GM21515 (cell line): Measurements from ENCODE around the gene STARD13.
A peak's percentile ranks its signal among the peaks of the same experiment; 100 is the strongest.

Experiments used
- ATAC-seq: cut with Tn5 transposase; IDR thresholded peaks from one replicate; pipeline ENCODE4 v1.9.1; 2021; ENCODE audit not compliant: unreplicated experiment

The STARD13 gene

DNA sequence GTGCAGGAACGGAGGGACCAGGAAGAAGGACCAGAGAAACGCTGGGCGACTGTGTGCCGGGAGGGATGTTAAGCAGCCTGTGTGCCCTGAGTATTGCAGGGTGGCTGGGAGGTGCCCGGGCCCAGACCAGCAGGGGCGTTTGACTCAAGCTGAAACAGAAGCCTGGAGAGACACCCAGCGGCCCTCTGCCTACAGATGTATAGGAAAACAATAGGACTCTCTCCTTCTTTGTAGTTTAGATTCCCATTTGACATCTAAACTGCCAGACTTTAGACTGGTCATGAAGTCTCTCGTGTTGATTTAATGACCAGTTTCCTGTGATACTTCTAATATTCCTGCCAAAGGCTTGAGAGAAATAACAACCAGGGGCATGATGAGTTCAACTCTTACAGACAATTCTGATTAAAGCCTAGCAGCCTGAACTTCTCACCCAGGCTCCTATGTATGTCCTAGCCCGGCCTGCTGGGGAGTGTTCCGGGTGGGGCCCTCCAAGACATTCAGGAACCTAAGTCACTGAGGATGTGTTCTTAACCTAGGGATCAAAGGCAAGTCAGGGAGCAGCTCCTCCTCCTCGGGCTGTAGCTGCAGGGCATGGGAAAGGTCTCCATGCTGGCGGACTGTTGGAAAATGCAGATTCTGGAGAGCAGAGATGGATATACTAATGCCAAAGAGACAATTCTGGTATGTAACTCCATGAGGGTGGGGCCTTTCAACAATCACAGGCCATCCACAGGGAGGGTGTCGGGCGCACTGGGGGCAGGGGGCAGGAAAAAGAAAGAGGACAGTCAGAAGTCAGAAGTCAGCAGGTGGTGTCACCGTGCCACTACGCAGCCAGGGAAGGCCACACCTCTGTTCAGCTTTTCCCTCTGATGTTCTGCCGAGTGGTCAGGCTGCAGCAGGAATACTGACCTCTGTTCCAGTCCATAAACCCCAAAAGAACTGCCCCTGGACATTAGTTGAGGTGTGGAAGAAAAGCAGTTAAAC lies 131.8 kb downstream of the STARD13 start:
- no peak for ATAC-seq

DNA sequence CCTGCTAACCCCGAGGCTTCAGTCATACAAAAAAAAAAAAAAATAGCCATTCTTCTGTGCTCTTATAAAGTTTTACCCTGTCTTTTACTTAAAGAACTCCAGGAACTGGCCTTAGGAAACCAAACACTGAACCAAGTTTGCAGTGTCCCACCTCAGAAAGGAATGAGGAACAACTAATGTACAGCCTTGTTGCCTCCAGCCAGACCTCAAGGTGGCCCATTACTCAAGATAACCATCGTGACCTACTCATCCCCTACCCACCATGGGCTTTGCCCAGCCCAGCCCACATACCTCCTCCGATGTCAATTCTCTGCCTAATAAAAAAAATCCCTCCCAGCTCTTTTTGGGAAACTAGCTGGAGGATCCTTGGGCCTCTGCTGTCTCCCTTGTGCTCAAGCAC lies 133.2 kb downstream of the STARD13 start:
- ATAC-seq: no peak

DNA sequence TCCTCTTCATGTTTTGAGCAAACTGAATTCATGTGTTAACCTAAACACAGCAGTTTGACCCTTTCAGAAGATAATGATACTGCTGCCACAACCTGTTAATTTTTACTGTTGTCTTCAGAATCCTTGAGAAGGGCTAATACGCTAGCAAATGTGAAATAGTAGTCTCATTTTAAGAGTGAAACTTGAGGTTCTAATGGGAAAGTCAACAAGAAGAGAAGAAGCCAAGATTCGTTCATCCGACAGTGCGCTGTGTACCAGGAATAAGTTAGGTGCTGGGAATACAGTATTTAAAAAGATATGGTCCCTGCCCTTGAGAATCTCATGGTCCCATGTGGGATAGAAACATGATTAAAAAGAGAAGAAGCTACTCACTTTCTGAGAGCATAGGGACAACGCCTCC lies 134.9 kb downstream of the STARD13 start:
- ATAC-seq: no peak

DNA sequence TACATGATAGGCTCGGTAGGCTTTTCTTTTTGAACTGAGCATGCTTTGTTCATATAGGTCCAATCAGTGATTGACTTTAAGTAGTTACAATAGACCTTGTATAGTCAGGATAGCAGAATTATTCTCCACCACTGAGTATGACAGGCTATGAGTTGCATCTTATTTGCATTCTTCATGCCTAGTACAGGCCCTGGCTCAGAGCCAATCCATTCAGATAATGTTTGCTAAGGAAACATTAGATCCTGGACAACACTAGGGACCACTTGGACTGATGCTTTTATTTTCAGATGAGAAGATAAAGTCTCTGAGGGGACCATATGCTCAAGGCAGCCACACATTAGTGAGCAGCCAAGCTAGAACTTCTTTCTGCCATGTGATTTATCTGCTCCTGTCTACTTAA lies 135.4 kb downstream of the STARD13 start:
- ATAC-seq: no peak

DNA sequence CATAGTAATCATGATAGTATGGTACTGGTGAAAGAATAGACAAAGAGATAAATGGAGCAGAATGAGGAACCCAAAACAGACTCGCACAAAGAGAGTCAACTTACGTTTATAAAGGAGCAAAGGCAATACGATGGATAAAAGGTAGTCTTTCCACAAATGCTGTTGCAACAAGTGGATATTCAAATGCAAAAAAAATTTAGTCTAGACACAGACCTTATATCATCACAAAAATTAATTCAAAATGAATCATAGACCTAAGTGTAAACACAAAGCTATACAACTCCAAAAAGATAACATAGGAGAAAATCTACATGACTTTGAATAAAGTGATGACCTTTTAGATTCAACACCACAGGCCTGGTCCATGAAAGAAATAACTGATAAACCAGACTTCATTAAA lies 137.7 kb downstream of the STARD13 start:
- no peak for ATAC-seq

DNA sequence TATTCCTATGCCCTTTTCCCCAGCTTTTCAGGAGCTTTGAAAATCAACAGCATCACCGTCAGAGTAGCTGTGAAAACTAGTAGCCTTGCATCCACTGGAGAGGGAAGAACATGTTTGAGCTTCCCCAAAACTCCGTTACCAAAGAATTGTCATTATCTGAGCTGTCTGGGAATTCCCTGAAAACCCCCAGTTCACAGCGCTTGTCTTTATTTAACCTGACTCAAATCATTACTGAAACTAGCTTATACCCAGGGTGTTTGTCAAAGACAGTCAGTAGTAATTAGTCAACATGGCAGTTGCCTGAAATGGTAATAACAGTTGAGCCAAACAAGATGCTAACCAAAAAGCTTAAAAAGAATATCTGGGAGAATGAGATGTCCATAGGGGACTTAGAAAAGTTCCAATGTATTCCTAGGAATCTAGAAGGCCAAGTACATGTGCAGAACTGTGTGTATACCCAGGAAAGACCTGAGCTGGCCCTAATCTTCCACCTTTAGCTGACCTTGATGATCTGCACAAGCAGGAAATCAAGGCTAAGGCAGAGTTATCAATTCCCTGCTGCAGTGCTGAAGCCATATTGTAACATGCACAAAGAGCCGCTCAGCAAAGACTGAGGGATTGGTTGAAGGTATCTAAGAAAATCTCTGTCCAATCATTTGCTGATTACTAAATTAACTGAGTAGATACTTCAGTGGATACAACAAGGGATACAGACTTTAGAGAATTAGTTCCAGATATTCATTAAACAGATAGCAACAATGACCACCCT lies 138.5 kb downstream of the STARD13 start:
- ATAC-seq: peak; percentile 79

DNA sequence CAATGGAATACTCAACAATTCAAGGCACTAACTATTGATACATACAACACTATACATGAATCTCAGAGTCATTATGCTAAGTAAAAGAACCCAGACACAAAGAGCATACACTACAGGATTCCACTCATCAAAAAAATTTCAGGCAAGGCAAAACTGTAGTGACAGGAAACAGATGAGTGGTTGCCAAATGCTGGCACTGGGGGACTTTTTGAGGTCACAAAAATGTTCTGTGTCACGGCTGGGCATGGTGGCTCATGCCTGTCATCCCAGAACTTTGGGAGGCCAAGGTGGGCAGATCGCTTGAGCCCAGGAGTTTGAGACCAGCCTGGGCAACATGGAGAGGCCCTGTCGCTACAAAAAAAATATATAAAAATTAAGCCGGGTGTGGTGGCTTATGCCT lies 139.9 kb downstream of the STARD13 start:
- ATAC-seq: no peak

DNA sequence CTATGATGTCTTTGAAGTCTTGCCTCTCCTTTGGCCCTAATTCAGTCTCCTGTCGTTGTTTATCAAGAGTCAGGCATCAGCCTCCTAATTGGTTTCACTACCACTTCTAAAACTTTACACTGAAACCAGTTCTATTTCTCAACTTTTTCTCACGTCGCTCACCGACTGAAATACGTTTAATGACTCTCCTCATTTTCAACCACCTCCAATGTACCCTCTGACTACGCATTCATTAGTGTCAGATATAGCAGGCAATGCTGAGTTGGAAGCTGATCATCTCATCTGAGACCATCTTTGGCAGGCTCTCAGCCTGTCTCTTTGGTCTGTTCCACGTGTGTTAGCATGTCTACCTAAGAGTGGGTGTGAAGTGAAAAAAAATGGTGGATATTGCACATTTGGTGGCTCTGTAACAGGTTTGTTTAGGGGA lies 141.2 kb downstream of the STARD13 start:
- no peak for ATAC-seq

DNA sequence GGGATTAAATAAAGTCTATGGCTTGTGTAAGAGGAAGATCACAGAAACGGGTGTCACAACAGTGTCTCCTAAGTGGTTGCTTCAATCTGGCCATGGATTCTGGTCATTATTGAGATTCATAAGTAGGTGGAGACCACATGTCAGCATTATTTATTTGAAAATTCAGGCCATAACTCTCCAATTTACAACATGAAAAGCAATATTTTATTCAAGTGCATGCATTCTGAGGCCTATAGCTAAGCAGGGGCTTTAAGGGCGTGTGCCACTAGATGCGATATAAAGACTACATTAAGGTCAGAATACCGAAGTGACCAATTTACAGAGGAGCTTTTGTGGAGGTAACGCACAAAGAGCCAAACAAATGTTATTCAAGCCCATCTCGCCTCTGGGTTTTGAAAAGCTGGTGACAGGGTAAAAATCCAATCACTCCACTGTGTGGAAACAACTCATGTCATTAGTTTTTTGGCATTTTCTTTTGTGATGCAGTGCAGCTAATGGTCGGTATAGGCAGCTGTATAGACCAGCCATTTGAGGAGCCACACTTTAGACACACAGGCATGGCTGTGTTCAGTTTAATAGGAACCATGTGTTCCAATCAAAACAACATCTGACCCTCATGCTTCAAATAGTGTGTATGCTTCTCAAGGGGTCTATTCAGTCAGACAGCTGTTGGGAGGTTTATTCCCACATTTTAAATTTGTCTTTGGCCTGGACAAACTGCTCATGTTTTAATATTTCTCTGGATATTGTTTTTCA lies 145.6 kb downstream of the STARD13 start:
- no peak for ATAC-seq

DNA sequence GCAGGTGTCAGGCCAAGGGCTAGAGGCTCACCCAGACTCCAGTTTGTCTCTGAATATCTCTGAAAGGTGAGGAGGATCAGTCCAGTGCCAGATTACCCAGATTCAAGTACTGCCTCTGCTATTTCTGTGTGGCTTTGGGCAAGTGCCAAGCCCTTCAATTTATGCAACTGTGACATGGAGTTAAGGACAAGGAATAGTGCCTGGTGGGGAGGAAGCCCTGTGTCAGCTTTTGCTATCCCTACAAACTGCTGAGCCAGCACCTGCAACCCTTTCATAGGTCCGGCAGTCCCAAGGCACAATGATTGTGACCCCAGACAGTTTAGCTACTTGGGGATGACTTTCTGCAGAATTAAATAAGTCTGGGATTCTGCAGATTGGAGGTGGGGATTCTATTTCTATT lies 146.4 kb downstream of the STARD13 start:
- ATAC-seq: no peak

DNA sequence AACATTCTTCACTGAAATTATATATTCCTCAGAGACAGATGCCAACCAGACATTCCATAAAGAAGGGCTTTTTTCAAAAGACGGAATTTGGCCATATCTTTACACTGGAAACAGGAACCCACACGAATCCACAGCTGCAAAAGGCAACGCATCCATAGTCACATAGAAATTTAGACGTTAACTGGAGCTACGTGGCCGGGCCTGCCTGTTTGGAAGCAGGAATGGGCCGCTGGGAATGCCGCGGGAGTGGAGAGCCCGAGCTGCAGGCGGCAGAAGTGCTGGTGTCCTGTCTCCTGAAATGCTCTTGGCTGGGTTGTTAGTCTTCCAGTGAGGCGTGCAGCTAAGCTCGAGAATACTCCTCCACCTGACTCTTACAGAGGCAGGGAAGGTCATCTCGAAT lies 147.1 kb downstream of the STARD13 start:
- ATAC-seq: no peak

DNA sequence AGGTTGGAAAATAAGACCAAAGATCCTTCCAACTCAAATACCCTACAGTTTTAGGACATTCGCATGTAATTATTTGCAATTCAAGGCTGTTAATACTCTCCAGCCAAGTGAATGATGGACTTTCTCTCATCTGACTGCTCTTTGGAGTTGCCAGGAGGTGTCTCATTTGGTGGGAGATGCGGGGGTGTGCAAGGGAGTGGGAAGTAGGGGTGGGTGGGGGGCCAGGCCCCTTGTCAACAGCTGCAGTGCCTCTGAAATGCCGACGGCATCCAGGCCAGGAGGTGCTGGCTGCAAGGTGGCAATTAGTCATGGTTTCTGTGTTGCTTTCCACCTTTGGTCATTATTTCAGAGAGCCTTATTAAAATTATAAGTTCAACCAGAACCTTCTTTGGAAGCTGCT lies 147.8 kb downstream of the STARD13 start:
- no peak for ATAC-seq

DNA sequence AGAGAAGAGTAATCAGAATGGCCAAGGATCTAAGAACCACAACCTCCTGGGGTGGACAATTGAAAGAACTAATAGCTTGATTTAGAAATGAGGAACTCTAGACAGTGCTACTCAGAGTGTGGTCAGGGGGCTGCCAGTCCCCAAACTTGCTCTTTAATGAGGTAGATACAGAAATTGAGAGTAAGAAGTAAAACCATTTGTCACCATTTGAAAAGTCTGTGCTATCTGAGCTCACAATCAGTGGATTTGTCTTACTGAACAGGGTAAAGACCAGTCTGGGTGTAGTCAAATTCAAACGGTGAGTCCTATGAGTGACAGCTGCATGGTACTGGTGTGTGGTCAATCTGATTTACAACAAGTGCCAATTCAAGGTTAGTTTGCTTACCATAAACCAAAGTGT lies 150.5 kb downstream of the STARD13 start:
- ATAC-seq: no peak

DNA sequence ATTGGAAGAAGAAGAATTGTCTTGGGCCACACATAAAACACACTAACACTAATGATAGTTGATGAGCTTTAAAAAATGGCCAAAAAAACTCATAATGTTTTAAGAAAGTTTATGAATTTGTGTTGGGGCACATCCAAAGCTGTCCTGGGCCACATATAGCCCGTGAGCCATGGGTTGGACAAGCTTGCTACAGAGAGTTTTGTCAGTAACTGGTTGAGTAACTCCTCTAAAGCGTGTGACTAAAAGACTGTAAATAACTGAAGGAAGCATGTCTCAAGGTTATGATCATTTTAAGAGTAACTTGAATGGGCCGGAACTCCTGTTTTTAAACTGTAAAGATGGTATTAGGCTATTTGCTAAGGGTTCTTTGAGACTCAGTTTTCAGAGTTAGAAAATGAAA lies 151.3 kb downstream of the STARD13 start:
- no peak for ATAC-seq

DNA sequence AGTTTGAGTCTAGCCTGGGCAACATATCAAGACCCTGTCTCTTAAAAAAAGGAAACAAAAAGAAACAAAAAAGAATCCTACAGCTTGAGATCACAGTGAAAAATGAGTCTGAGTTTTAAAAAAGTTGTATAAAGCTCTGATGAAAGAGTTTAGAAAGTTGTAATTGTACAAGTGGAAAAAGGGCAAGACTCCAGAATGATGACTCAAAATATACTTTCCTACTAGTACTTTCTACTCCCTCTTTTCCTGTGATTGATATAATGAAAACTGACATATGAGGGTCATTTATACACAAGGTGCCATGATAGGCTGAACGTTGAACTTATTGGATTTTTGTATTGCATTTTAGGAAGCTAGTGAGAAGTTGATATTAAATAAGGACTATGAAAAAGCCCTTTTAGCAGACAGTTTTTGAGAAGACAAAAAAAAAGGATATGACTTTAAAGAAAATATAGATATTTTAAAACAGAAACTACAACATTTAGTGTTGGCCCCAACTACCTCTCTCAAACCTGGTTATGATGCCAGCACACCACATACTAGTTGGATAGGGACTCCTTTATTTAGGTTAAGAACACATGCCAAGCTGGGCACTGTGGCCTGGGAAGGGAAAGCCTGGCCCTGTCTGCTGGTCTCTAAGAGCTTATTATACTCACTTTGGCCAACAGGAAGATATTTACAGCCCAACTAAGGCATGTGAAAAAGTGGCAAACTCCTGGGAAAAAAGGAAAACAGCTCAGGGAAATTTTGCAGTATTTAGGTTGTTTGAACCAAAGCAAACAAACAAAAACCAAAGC lies 152.7 kb downstream of the STARD13 start:
- ATAC-seq: no peak

DNA sequence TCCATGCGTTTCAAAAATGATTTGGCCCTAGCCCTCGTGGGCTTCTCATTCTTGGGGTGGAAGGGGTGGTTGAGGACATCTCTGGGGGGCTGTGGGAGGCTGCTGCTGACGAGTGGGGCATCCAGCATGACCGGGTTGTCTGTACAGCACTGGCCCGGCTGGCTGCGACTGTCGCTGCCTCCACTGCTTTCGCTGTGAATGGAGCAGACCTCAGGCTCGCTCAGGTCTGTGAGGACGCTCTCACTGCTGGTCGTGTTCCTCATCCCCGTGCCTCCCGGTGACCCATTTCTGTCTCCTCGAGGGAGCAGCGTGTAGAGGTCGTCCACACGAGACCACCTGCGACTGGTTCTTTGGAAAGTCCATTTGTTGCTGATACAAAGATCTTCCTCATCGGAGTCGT lies 155.7 kb downstream of the STARD13 start:
- ATAC-seq: no peak

DNA sequence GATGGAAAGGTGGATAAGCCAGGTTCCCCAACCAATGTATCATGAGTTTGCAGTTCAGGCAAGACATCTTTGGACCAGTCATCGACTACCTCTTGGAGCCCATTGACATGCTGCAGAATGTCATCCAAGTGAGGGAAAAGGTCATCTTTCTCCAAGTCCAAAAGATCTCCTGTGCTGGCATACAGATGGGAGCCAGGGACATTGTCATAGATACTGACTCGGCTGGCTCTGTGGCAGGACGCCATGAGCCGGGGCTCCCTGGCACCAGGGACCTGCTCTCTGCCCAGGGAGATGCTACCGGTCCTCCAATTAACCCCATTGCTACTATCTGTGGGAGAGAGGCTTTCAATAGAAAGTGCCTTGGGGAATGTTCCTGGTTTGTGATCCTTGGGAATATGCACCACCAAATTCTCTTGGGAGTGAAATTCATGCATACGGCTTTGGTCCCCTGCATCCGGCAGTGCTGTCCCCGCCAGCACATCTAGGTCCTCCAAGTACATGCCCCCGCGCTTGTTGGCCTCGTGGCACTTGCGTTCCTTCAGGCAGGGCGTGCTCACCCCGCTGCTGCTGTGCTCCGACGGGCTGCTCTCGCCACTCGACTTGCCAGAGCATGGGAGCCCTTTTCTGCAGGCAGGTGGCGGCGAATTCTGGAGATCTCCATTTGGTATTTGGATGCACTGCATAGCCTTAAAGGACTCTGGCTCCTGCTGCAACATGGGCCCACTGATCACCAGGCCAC lies 156.3 kb downstream of the STARD13 start:
- ATAC-seq: no peak

DNA sequence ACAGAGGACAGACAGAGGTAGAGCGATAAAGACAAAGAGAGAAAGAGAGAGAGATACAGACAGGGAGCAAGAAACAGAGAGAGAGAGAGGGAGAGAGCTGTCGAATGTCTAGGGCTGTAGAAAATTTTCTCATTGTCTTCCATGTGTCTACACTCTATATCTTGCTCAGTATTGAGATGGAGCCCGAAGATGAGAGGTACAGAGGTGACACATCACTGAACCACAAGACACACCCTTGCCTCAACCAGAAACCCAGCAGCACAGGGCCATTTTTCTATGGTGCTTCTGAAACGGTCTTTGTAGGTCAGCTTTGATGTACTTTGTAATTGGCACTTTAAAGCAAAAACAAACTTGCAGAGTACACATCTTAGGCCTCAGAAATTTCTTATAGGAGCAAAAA lies 157.4 kb downstream of the STARD13 start:
- ATAC-seq: no peak

DNA sequence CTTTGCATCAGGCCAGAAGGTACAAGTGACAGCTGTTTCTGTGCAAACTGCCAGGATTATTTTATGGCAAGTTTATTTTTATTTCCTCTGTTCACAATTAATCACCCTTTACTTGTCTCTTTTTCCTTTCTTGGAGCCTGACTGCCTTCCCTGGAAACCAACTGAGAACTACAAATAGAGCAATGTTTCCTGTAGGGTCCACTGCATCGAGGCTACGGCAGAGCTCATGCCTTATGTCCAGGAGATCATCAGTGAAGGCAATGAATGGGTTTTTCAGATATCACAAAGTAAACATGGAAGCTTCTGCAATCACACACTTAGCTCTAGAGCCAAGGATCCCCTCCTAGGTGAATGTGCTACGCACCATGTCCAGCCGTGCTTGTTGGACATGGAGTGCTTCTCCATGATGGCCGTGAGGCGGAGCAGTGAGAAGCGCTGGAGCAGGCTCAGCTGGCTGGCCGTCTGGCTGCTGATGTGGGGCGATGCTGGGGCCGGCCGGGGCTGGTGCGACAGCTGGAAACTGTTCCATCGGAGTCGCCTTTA lies 158.5 kb downstream of the STARD13 start:
- no peak for ATAC-seq
